OCI-LY3 (cell line): ENCODE results near the gene KRIT1.

Experiments used
- CTCF ChIP-seq: fragments of 200-600, 300-600 bp; sonication (generic); IDR thresholded peaks from 2 replicates; pipeline ENCODE4 v1.5.1; 2014; ENCODE audit warnings: antibody characterized with exemption, low read length, low read depth
- EZH2phosphoT487 ChIP-seq: fragments of 200-600 bp; shearing (Covaris generic); IDR thresholded peaks from 2 replicates; pipeline ENCODE4 v1.6.1; 2018; ENCODE audit warnings: antibody characterized with exemption, mixed run types, low read depth

- TF ChIP-seq CTCF (no peak), EZH2phosphoT487 (no peak)
These were observed 767 bp downstream of the KRIT1 start for GRCh38 chr7:92244808-92245486.
